GM23338 (cell line): ENCODE data around the gene HRH2. TPM values are rescaled to one million over a fixed set of nuclear protein-coding genes. Genes with fewer than 3 reads are reported as not detected.
A peak's percentile ranks its signal among the peaks of the same experiment; 100 is the strongest.

Source experiments
- ATAC-seq: fragments of 200-7000 bp; cut with Tn5 transposase; 3 replicates; pipeline ENCODE4 v1.9.1; 2020
- DNase-seq: peaks from one replicate; pipeline ENCODE4 v3.0.0-alpha.2; 2015; ENCODE audit warnings: low spot score
- H2AFZ ChIP-seq: fragments of 200-600 bp; sonication (generic); 2 replicates; pipeline ENCODE4 v1.8.0; 2016; ENCODE audit warnings: antibody characterized with exemption, mild to moderate bottlenecking, moderate library complexity
- H3F3A ChIP-seq: fragments of 200-600 bp; sonication (generic); replicated peaks from 2 replicates; pipeline ENCODE4 v1.8.0; 2017; ENCODE audit warnings: antibody characterized with exemption, mixed run types, low read depth
- H3K27ac ChIP-seq: fragments of 200-600 bp; sonication (generic); 2 replicates; pipeline ENCODE4 v1.6.1; 2016; ENCODE audit warnings: low read depth
- H3K27me3 ChIP-seq: fragments of 200-600 bp; sonication (generic); 2 replicates; pipeline ENCODE4 v1.8.0; 2016; ENCODE audit warnings: mild to moderate bottlenecking, mixed run types, moderate library complexity; ENCODE audit not compliant: insufficient read depth
- H3K36me3 ChIP-seq: fragments of 200-600 bp; sonication (generic); 2 replicates; pipeline ENCODE4 v1.8.0; 2016; ENCODE audit warnings: mild to moderate bottlenecking; ENCODE audit not compliant: insufficient read depth
- H3K4me1 ChIP-seq: fragments of 200-600 bp; sonication (generic); 2 replicates; pipeline ENCODE4 v1.8.0; 2016; ENCODE audit warnings: mild to moderate bottlenecking, moderate library complexity; ENCODE audit not compliant: insufficient read depth
- H3K4me2 ChIP-seq: fragments of 200-600 bp; sonication (generic); 2 replicates; pipeline ENCODE4 v1.7.1; 2017; ENCODE audit warnings: mixed run types
- H3K4me3 ChIP-seq: fragments of 200-600 bp; sonication (generic); 2 replicates; pipeline ENCODE4 v1.6.1; 2016; ENCODE audit warnings: mixed run types
- H3K79me2 ChIP-seq: fragments of 200-600 bp; sonication (generic); replicated peaks from 2 replicates; pipeline ENCODE4 v1.8.0; 2017; ENCODE audit warnings: mild to moderate bottlenecking; ENCODE audit not compliant: insufficient read depth
- H3K9me2 ChIP-seq: fragments of 200-600 bp; sonication (generic); 2 replicates; pipeline ENCODE4 v1.8.0; 2017; ENCODE audit not compliant: insufficient read depth
- H4K20me1 ChIP-seq: fragments of 200-600 bp; sonication (generic); replicated peaks from 2 replicates; pipeline ENCODE4 v1.8.0; 2017; ENCODE audit warnings: mild to moderate bottlenecking; ENCODE audit not compliant: insufficient read depth
- H3K27ac Mint-ChIP-seq: 2 replicates; pipeline ENCODE4 v1.8.0; 2020; ENCODE audit warnings: inconsistent platforms, mild to moderate bottlenecking, moderate library complexity, mixed read lengths
- H3K27me3 Mint-ChIP-seq: 3 replicates; pipeline ENCODE4 v1.8.0; 2022; ENCODE audit warnings: low read depth, mild to moderate bottlenecking, moderate library complexity, mixed read lengths, inconsistent platforms; ENCODE audit not compliant: insufficient read depth, poor library complexity
- H3K36me3 Mint-ChIP-seq: 3 replicates; pipeline ENCODE4 v1.8.0; 2021; ENCODE audit warnings: low read depth, mild to moderate bottlenecking, inconsistent platforms, moderate library complexity, mixed read lengths
- H3K4me1 Mint-ChIP-seq: 3 replicates; pipeline ENCODE4 v1.8.0; 2020; ENCODE audit warnings: mild to moderate bottlenecking, inconsistent platforms, mixed read lengths
- H3K4me3 Mint-ChIP-seq: 3 replicates; pipeline ENCODE4 v1.8.0; 2021; ENCODE audit warnings: moderate library complexity, mild to moderate bottlenecking, inconsistent platforms, mixed read lengths
- H3K9me3 Mint-ChIP-seq: 3 replicates; pipeline ENCODE4 v1.8.0; 2020; ENCODE audit warnings: moderate library complexity, mild to moderate bottlenecking, inconsistent platforms, mixed read lengths
- CTCF ChIP-seq, 2 experiments: fragments of 200-600 bp in 1 of 2; sonication (generic) in 1 of 2; conservative IDR thresholded peaks; 2 replicates each; pipeline versions ENCODE4 v1.5.1 to v1.6.1; 2016 to 2017; ENCODE audit warnings: antibody characterized with exemption in 2 of 2, low read depth in 2 of 2, mild to moderate bottlenecking in 2 of 2, moderate library complexity in 1 of 2
- EZH2 ChIP-seq: fragments of 200-600 bp; sonication (generic); IDR thresholded peaks from one replicate; pipeline ENCODE4 v1.8.0; 2017; ENCODE audit warnings: antibody characterized with exemption, mild to moderate bottlenecking, low read depth; ENCODE audit not compliant: unreplicated experiment
- JUNB ChIP-seq: IDR thresholded peaks from one replicate; pipeline ENCODE4 v1.6.1; 2016; ENCODE audit warnings: antibody characterized with exemption; ENCODE audit not compliant: unreplicated experiment
- POLR2AphosphoS5 ChIP-seq: IDR thresholded peaks from 2 replicates; pipeline ENCODE4 v1.6.1; 2016; ENCODE audit warnings: antibody characterized with exemption, low read depth
- STAT1 ChIP-seq: IDR thresholded peaks from one replicate; pipeline ENCODE4 v1.6.1; 2016; ENCODE audit warnings: antibody characterized with exemption; ENCODE audit not compliant: unreplicated experiment
- ZNF114 ChIP-seq: fragments of 250-450 bp; sonication (Bioruptor Pico); IDR thresholded peaks from 2 replicates; pipeline ENCODE4 v1.5.0; 2020; ENCODE audit warnings: mild to moderate bottlenecking, moderate library complexity
- polyA plus RNA-seq: library from polyadenylated mRNA; unstranded; fragments of >200 nt; fragmentation: Nextera tagmentation; extraction: Ambion mirVana; gene quantifications from 2 replicates; pipeline ENCODE4 v1.2.1, GENCODE V29; 2016
- total RNA-seq: library from RNA; depleted of rRNA; stranded (reverse); fragments of >200 nt; shearing (Covaris generic); gene quantifications from 2 replicates; pipeline ENCODE4 v1.2.3, GENCODE V29; 2014
- TF ChIP-seq, protein P1 (sequence below): IDR thresholded peaks from one replicate; pipeline ENCODE4 v1.6.1; 2018; ENCODE audit warnings: antibody characterized with exemption; ENCODE audit not compliant: unreplicated experiment

HRH2 gene
- total and polyA plus RNA-seq, 2 experiments from 2014 or later: 6.8 to 7.0 TPM

DNA sequence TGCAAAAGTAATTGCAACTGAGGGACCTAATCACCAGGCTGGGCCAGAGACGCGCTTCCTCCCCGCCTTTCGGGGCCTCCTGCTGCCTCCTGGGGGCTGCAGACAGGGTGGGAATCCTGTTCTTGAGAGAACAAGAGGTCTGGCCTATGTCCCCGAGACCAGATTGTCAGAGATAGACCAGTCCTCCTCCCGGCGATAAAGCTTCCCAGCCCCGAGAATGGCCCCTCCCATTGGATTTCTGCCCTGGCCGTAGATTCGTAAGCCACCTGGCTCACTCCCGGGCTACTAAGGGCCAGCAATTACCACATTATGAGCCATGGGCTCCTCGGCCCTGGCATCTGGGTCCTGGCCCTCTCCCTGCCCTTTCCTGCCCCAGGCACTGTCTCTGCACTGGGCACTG lies 70.4 kb downstream of the HRH2 start:
- H3K79me2 ChIP-seq: no peaks in the 10 kb centered on the region
- DNase-seq (no peak), ATAC-seq (no peak)
- H4K20me1 ChIP-seq: no peaks in the 10 kb centered on the region
- no peaks in the 10 kb centered on the region; the same call in 2 of the 3 replicates for H3K36me3 Mint-ChIP-seq
- no peak overlapping the region; the same call in 1 of the 2 replicates for H2AFZ ChIP-seq
- peaks cover 27% of the 10 kb centered on the region for H3K4me1 Mint-ChIP-seq
- no peak overlapping the region for H3K27ac Mint-ChIP-seq
- H3K27me3 ChIP-seq: no peaks in the 10 kb centered on the region
- TF ChIP-seq CTCF (conservative IDR thresholded peaks at IDR 0.05; ENCODE audit: low read depth in 2 of 2) (no peak), POLR2AphosphoS5 (no peak), ZNF114 (CRISPR knock-in tag) (no peak), JUNB (no peak), EZH2 (no peak)
- TF ChIP-seq, protein P1, sequence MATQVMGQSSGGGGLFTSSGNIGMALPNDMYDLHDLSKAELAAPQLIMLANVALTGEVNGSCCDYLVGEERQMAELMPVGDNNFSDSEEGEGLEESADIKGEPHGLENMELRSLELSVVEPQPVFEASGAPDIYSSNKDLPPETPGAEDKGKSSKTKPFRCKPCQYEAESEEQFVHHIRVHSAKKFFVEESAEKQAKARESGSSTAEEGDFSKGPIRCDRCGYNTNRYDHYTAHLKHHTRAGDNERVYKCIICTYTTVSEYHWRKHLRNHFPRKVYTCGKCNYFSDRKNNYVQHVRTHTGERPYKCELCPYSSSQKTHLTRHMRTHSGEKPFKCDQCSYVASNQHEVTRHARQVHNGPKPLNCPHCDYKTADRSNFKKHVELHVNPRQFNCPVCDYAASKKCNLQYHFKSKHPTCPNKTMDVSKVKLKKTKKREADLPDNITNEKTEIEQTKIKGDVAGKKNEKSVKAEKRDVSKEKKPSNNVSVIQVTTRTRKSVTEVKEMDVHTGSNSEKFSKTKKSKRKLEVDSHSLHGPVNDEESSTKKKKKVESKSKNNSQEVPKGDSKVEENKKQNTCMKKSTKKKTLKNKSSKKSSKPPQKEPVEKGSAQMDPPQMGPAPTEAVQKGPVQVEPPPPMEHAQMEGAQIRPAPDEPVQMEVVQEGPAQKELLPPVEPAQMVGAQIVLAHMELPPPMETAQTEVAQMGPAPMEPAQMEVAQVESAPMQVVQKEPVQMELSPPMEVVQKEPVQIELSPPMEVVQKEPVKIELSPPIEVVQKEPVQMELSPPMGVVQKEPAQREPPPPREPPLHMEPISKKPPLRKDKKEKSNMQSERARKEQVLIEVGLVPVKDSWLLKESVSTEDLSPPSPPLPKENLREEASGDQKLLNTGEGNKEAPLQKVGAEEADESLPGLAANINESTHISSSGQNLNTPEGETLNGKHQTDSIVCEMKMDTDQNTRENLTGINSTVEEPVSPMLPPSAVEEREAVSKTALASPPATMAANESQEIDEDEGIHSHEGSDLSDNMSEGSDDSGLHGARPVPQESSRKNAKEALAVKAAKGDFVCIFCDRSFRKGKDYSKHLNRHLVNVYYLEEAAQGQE: no peak
- H3K9me3 Mint-ChIP-seq: peaks cover 4% of the 10 kb centered on the region; the same call in 2 of the 3 replicates
- peaks cover 8% of the 10 kb centered on the region; the same call in 1 of the 2 replicates for H3K4me1 ChIP-seq
- H3K4me2 ChIP-seq: peak overlapping the region; percentile 80; the same call in 1 of the 2 replicates
- H3K36me3 ChIP-seq: no peaks in the 10 kb centered on the region
- no peak overlapping the region for H3K27ac ChIP-seq
- H3K9me2 ChIP-seq: no peaks in the 10 kb centered on the region
- H3K4me3 ChIP-seq: no peak overlapping the region
- H3K27me3 Mint-ChIP-seq: peaks cover 14% of the 10 kb centered on the region
- H3F3A ChIP-seq: 0 out of 2 replicates have a peak, but pooled peaks cover 4% of the 10 kb centered on the region
- H3K4me3 Mint-ChIP-seq: peak overlapping the region; percentile 79; the same call in 2 of the 3 replicates

GRCh38 chr5:175728885-175729828 lies 71.3 kb downstream of the HRH2 start:
- peak; percentile 75 for DNase-seq
- ATAC-seq: peak; percentile 70
- peak overlapping the region; percentile 80 for H3K4me2 ChIP-seq
- H3K27me3 ChIP-seq: no peaks in the 10 kb centered on the region
- H3K9me2 ChIP-seq: no peaks in the 10 kb centered on the region
- 0 out of 2 replicates have a peak, but pooled peaks cover 4% of the 10 kb centered on the region for H3F3A ChIP-seq
- Mint-ChIP-seq H3K4me1 (peaks cover 27% of the 10 kb centered on the region), H3K36me3 (peaks cover 3% of the 10 kb centered on the region; the same call in 1 of the 3 replicates), H3K9me3 (peaks cover 4% of the 10 kb centered on the region; the same call in 2 of the 3 replicates), H3K4me3 (peak overlapping the region; percentile 79), H3K27ac (no peak overlapping the region), H3K27me3 (peaks cover 14% of the 10 kb centered on the region)
- no peaks in the 10 kb centered on the region for H3K36me3 ChIP-seq
- no peaks in the 10 kb centered on the region for H3K79me2 ChIP-seq
- peak overlapping the region; percentile 78 for H2AFZ ChIP-seq
- peaks cover 8% of the 10 kb centered on the region; the same call in 1 of the 2 replicates for H3K4me1 ChIP-seq
- peak; percentile 31 to 75 for TF ChIP-seq CTCF (conservative IDR thresholded peaks at IDR 0.05; ENCODE audit: low read depth in 2 of 2)
- no peak for TF ChIP-seq STAT1
- peak overlapping the region; percentile 54 for H3K4me3 ChIP-seq
- no peaks in the 10 kb centered on the region for H4K20me1 ChIP-seq
- no peak overlapping the region for H3K27ac ChIP-seq
